ENCODE results near the gene TNS1. TPM values are rescaled to one million over a fixed set of nuclear protein-coding genes. Genes with fewer than 3 reads are reported as not detected.

TNS1 gene
- total RNA-seq, 1 experiment from 2014 or later = 1.5 TPM

DNA sequence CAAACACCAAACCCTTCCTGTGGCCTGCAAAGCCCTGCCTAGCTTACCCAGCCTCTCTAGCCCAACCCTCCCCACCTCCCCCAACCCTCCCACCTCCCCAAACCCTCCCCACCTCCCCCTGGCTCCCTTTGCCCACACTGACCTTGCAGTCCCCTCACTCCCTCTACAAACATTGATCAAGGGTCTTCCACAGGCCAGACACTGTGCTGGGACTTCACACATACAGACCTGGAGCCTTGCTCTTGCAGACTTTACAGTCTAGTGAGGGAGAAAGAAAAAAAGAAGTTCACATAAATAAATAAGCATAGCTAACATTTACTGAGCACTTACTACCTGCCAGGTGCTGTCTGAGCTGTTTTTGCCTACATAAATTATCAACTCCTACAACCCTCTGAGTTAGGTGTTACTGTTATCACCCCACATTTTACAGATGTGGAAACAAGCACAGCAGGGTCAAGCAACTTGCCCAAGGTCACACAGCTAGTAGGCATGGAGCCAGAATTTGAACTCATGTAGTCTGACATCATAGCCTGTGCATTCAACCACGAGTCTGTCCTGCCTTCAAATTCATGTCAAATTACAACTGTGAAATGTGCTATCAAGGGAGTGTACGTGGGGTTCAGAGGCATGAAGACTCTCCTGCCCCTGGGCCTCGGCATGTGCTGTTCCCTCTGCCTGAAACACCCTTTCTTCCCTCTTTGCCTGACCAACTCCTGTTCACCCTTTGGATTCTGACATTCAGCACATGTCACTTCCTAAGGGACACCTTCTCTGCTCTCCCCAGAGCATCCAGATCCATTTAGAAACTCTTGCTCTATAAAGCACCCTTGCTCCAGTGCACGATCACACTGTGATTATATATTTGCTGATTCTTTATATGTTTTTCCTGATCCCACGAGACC, 209.9 kb downstream of the TNS1 start:
- intact Hi-C loops (cut with micrococcal nuclease) = no loop called here
- no peaks in the 10 kb centered on the region for H3K4me1 ChIP-seq (ENCODE audit: insufficient read depth, low read length)
- no peak overlapping the region for H3K27ac ChIP-seq (ENCODE audit: low read length)
- H3K9me3 ChIP-seq (ENCODE audit: low read length) = no peaks in the 10 kb centered on the region
- H3F3A ChIP-seq (ENCODE audit: low read length, unreplicated experiment) = no peaks in the 10 kb centered on the region
- H3K27me3 ChIP-seq (ENCODE audit: low read length) = no peaks in the 10 kb centered on the region
- H3K9me2 ChIP-seq (replicated peaks; ENCODE audit: low read length) = no peaks in the 10 kb centered on the region
- H3K79me2 ChIP-seq (ENCODE audit: low read length) = no peaks in the 10 kb centered on the region
- no peaks in the 10 kb centered on the region for H4K20me1 ChIP-seq (ENCODE audit: low read length)
- H3K4me3 ChIP-seq (ENCODE audit: low read length) = no peak overlapping the region
- DNase-seq = no peak
- no peaks in the 10 kb centered on the region for H3K36me3 ChIP-seq (ENCODE audit: low read depth, low read length)
- ChIA-PET CTCF (no interaction called here), POLR2A (ENCODE audit: unreplicated experiment) (no interaction called here)
- no TSS peak for BruUV-seq (replicated peaks)
- H3K4me2 ChIP-seq (ENCODE audit: low read length) = no peak overlapping the region
- TF ChIP-seq, protein P1, sequence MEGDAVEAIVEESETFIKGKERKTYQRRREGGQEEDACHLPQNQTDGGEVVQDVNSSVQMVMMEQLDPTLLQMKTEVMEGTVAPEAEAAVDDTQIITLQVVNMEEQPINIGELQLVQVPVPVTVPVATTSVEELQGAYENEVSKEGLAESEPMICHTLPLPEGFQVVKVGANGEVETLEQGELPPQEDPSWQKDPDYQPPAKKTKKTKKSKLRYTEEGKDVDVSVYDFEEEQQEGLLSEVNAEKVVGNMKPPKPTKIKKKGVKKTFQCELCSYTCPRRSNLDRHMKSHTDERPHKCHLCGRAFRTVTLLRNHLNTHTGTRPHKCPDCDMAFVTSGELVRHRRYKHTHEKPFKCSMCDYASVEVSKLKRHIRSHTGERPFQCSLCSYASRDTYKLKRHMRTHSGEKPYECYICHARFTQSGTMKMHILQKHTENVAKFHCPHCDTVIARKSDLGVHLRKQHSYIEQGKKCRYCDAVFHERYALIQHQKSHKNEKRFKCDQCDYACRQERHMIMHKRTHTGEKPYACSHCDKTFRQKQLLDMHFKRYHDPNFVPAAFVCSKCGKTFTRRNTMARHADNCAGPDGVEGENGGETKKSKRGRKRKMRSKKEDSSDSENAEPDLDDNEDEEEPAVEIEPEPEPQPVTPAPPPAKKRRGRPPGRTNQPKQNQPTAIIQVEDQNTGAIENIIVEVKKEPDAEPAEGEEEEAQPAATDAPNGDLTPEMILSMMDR (conservative IDR thresholded peaks at IDR 0.05; ENCODE audit: low read depth, low read length) = no peak
- no peak for TF ChIP-seq EZH2 (IDR thresholded peaks at IDR 0.05; ENCODE audit: low read length, unreplicated experiment)
- no peak for TF ChIP-seq EZH2phosphoT487 (IDR thresholded peaks at IDR 0.05; ENCODE audit: borderline replicate concordance, low read length)
- no peak for ATAC-seq
- no peak overlapping the region for H2AFZ ChIP-seq (ENCODE audit: low read length)
- no peak overlapping the region for H3K9ac ChIP-seq (ENCODE audit: low read length)

DNA sequence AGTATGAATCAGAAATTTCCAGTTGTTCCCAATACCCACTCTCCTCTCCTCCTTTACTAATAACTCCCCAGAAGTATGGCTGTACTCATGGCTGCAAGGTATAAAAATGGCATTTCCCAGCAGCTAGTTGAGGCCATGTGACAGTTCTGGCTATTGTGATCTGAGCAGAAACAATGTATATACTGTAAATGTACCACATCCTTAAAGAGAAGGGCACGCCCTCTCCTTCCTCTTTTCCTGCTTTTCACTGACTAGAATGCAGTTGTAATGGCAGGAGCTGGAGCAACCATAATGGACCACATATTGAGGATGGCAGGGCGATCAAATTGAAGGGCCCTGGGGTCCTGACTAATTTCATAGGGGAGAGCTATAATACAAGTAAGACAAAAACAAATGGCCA, 211.2 kb downstream of the TNS1 start:
- Histone ChIP-seq H3K9ac (ENCODE audit: low read length) (no peak overlapping the region), H3K9me2 (replicated peaks; ENCODE audit: low read length) (no peaks in the 10 kb centered on the region), H3K27me3 (ENCODE audit: low read length) (no peaks in the 10 kb centered on the region), H3K4me3 (ENCODE audit: low read length) (no peak overlapping the region), H3K36me3 (ENCODE audit: low read depth, low read length) (no peaks in the 10 kb centered on the region), H3K4me2 (ENCODE audit: low read length) (no peak overlapping the region), H3F3A (ENCODE audit: low read length, unreplicated experiment) (no peaks in the 10 kb centered on the region), H3K27ac (ENCODE audit: low read length) (no peak overlapping the region), H3K79me2 (ENCODE audit: low read length) (no peaks in the 10 kb centered on the region), H2AFZ (ENCODE audit: low read length) (no peak overlapping the region), H3K4me1 (ENCODE audit: insufficient read depth, low read length) (no peaks in the 10 kb centered on the region), H4K20me1 (ENCODE audit: low read length) (no peaks in the 10 kb centered on the region), H3K9me3 (ENCODE audit: low read length) (no peaks in the 10 kb centered on the region)
- DNase-seq (no peak), ATAC-seq (no peak)
- ChIA-PET POLR2A (ENCODE audit: unreplicated experiment) (no interaction called here), CTCF (no interaction called here)
- intact Hi-C loops (cut with micrococcal nuclease) = no loop called here
- TF ChIP-seq, protein P1 (conservative IDR thresholded peaks at IDR 0.05; ENCODE audit: low read depth, low read length) = no peak
- TF ChIP-seq EZH2phosphoT487 (IDR thresholded peaks at IDR 0.05; ENCODE audit: borderline replicate concordance, low read length) = no peak
- TF ChIP-seq EZH2 (IDR thresholded peaks at IDR 0.05; ENCODE audit: low read length, unreplicated experiment) = no peak
- BruUV-seq (replicated peaks) = no TSS peak
